HCEC 1CT (cell line): ENCODE measurements around the gene ALG6.
A peak's percentile ranks its signal among the peaks of the same experiment; 100 is the strongest.

Experiments used
- DNase-seq: peaks from one replicate; pipeline ENCODE4 v3.0.0-alpha.2; 2017

ALG6 gene

DNA sequence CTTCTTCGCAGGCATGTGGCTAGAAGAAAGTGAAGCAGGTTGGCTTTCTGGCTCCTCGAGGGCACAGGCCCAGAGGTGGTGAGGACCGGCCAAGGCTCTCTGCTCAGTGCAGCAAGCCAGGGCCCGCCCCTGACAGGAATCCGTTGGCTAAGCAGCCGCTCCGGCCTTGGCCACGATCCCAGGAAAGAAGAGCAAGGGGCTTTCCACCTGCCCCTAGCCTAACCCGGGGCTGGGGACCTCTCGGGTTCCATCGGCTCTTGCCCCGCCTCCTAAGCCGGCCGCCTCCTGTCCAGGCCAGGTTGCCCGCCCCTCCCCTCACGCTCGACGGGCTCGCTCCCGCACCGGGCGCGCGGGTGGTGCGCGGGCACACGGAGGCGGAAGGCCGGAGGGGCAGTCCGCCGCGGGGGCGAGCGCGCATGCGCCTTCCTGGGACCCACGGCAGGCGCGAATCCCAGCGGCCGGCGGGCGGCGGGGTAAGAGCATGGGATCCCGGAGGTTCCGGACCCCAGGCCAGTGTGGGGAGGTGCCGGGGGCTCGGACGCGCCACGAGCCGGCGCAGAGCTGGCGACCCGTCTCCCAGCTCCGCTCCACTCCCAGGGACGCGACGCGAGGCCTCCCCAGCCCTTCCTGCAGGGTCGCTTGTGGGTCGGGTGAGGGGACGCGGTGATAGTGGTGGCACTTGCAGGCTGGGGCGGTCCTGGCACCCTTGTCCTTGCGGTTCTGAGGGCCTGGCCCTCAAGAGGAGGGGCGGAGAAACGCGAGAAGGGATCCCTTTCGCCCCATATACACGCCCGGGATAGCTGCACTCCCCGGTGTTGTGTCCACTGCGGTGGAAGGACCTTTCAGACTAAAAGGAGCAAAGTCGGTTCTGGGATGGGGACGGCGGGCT is at the start of gene ALG6:
Gene ALG6 (plus strand): TSS at position 413 of the 889 bp plus-strand sequence. CDS start 3,351 bp downstream, outside the sequence.
- peak; percentile 86 for DNase-seq

DNA sequence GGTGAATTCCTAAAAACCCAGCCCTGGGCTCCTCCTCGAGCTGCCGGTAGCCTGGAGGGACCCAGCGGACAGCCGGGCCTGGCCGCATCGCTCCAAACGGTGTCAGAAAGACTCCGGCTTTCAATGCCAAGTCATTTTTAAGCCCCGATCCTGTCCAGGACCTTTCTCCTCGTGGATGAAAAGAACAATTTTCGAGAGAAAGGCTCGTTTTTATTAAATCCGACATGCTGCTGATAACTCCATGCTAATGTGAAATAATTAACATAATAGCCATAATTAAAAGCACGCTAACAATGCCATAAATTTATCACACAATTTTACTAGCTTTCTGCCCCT is 49.6 kb upstream of the ALG6 start:
- DNase-seq, result no peak

- DNase-seq, result no peak
Measured at GRCh38 chr1:63318201-63318979, 49.0 kb upstream of the ALG6 start.

DNA sequence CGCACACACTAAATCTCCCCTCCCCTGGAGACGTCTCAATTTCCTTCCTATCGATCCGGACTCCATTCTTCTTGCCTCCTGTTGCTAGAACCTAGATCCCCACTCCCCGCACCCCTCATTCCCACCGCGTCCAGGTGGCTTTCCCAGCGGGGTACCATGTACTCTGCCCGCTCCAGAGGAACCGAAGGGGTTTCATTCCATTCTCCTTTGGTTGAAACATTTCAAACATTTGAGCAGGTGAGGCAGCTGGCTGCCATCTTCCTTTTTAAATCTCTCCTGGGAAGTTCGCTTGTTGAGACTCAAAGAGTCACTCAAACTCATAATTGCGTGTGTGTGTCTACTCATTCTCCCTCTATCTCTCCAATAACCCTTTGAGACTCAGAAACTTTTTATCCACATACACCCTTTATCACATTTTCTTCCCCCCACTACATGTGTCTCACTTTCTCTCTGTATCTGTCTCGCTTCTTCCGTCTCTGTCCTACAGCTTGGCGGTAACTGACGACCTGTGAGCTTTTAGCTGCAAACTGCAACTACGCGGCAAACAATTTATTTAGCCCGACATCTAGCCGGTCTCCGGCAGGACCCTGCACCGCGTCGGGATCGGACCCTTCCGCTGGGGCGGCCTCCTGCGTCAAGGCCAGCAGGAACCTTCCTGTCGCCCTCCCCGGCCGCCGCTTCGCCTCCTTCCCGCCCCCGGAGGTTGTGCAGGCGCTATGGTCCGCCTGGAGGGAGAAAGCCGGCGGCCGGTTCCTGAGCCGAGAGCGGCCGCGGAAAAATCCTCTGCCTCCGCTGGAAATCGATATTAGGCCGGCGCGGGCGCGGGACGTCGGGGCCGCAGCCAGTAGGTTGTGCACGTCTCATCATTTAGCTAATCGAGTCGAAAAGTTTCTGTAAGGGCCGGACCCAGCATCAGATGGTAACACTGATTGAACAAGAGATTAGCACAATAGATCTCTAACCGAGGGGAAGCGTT is 48.1 kb upstream of the ALG6 start:
- DNase-seq, result no peak

- DNase-seq, result no peak
Measured at GRCh38 chr1:63320022-63320721, 47.3 kb upstream of the ALG6 start.

DNA sequence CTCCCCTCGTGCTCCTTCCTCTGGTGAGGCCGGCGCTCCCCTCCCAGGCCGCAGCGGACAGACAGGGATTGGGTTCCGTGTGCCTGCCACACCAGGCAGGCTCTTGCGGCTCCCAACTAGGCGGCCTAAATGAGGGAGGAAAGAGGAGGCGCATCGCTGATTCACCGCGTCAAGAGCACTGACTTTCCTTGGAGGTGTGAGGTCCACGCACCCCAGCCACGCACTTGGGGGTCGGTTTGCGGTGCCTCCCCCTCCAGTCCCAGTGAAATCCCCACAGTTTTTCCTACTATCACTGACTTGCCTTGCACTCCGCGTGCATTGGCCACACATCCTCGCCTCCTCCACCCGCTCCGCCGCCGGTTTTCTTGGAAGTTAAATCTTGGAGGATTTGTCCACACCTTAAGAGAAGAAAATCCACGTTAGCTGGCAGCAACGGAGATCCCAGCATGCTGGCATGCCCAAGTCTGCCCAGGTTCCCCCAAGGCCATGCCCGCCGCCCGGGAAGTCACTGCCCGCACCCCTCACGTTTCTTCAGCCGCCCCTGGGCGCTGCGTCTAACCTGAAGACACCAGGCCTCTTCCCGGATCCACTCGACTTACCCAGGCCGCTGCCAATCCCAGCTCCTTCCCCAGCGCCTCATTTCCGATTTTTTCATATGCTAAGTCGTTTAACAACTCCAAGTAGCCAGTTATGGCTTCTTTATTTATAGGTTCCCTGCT is 46.2 kb upstream of the ALG6 start:
- DNase-seq, result no peak

- no peak for DNase-seq
Measured at GRCh38 chr1:63321785-63322113, 45.7 kb upstream of the ALG6 start.

- peak; percentile 28 for DNase-seq
Measured at GRCh38 chr1:63322114-63322943, 45.1 kb upstream of the ALG6 start, which contains the start of gene FOXD3. Gene FOXD3, plus strand, starts transcription at chr1:63322567. Its CDS starts 492 bp downstream, at chr1:63323059.

DNA sequence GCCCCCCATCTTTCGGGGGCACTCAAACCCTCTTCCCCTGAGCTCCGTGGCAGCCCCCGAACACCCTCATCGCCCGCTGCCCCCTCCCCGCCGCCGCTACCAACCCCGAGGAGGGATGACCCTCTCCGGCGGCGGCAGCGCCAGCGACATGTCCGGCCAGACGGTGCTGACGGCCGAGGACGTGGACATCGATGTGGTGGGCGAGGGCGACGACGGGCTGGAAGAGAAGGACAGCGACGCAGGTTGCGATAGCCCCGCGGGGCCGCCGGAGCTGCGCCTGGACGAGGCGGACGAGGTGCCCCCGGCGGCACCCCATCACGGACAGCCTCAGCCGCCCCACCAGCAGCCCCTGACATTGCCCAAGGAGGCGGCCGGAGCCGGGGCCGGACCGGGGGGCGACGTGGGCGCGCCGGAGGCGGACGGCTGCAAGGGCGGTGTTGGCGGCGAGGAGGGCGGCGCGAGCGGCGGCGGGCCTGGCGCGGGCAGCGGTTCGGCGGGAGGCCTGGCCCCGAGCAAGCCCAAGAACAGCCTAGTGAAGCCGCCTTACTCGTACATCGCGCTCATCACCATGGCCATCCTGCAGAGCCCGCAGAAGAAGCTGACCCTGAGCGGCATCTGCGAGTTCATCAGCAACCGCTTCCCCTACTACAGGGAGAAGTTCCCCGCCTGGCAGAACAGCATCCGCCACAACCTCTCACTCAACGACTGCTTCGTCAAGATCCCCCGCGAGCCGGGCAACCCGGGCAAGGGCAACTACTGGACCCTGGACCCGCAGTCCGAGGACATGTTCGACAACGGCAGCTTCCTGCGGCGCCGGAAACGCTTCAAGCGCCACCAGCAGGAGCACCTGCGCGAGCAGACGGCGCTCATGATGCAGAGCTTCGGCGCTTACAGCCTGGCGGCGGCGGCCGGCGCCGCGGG is 44.2 kb upstream of the ALG6 start:
- no peak for DNase-seq

DNA sequence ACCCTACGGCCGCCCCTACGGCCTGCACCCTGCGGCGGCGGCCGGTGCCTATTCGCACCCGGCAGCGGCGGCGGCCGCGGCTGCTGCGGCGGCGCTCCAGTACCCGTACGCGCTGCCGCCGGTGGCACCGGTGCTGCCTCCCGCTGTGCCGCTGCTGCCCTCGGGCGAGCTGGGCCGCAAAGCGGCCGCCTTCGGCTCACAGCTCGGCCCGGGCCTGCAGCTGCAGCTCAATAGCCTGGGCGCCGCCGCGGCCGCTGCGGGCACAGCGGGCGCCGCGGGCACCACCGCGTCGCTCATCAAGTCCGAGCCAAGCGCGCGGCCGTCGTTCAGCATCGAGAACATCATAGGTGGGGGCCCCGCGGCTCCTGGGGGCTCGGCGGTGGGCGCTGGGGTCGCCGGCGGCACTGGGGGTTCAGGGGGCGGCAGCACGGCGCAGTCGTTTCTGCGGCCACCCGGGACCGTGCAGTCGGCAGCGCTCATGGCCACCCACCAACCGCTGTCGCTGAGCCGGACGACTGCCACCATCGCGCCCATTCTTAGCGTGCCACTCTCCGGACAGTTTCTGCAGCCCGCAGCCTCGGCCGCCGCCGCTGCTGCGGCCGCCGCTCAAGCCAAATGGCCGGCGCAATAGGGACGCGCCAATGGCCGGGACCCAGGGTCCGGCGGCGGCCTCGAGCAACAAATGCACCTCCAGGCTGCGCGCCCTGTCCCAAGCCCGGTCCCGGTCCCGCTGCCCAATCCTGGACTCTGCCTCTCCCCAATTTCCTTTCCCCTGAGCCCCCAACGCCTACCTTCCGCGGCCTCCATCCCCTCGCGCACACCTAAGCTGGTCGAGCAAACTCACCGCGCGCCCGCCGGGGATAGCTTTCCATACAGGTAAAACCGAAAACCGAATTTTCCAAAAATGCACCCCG is 43.3 kb upstream of the ALG6 start:
- no peak for DNase-seq

GRCh38 chr1:63324779-63325119 is 42.7 kb upstream of the ALG6 start:
- DNase-seq, result no peak

- DNase-seq, result no peak
Measured at GRCh38 chr1:63325279-63325985, 42.0 kb upstream of the ALG6 start.

- no peak for DNase-seq
Measured at GRCh38 chr1:63326106-63326472, 41.3 kb upstream of the ALG6 start.

DNA sequence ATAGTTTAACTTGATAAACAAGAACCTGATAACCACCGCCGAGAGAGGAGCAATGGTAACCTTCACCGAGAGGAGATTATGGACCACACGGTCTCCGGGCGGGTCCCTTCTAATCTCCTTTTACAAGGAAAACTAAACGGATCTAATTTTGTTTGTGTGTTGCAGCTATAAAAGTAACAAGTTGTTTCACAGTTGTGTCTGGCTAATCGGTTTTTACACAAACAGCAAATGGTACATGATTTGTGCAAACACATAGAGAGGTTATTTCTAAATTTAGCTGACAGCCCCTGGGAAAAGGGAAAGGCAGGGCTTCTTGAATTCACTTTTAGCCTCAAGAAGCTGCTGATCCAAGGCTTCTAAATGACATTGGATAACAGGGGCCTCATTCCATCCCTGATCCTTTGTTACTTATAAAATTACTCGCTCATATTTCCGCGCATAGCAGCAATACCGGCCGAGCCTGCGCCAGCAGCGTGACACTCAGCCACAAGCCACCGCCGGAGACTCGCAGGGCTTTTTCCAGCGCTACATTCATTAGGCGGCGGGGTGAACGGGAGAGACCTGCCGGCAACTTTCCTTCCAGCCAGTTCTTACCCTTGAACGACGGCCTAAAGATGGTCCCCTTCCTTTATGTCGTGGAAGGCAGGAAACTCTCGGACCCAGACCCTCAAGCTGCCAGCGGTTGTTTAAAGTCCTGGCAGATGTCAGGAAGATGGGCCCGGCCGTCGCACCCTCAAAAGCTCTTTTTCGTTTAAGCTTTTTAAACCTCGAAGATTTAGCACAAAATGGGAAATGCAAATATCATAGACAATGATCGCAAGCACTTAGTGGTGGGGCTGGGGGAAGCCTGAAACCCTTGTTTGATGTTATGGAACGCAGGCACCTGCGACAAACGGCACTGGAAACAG is 40.7 kb upstream of the ALG6 start:
- DNase-seq, result no peak

DNA sequence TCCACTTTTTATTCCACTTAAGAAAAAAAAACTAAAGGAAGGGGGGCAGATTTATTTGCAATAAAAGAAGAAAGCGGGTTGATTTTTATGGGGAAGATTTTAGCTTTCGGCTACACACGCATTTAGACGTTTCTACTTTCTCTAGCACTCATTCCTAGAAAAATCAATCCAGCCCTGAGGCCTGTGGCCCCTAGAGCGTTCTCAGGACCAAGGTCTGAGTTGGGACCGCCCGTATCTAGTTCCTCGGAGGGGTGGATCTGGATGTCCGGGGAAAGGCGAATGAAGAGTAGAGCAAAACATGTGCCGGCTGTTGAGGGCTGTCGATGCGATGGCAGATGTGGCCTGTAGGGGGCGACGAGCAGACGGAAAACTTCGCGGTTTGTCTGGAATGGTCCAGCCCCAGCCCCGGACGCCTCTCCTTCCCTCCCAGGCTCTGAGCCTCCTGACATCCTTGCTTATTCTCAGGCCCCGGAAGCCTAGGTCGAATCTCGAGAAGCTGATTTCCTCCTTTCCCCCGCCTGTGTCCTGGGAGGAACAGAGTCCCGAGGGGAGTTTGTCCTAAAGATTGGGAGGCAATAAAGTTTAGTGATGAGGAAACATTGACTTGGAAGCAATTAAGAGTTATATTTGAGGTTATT is 39.9 kb upstream of the ALG6 start:
- peak; percentile 43 for DNase-seq

- no peak for DNase-seq
Measured at GRCh38 chr1:63328122-63328521, 39.3 kb upstream of the ALG6 start.
